Measurements from ENCODE around the gene SEPSECS. TPM values are rescaled to one million over a fixed set of nuclear protein-coding genes. Genes with fewer than 3 reads are reported as not detected.

SEPSECS gene
- total RNA-seq, 1 experiment from 2014 or later = 4.0 TPM

GRCh38 chr4:25110527-25111329, 49.5 kb downstream of the SEPSECS start:
- POLR2A ChIA-PET = no interaction called here
- CTCF ChIA-PET = no interaction called here
- in situ Hi-C loops (cut with HindIII; ENCODE audit: low pct_unique_long_range_greater_than_20kb, low sequenced_read_pairs) = no loop called here
- no peak overlapping the region for H3K27ac ChIP-seq (ENCODE audit: low read length)
- no TSS peak for BruUV-seq (replicated peaks)
- no peak overlapping the region for H3K4me3 ChIP-seq (ENCODE audit: low read depth in 2 of 2, low read length in 2 of 2)
- no peaks in the 10 kb centered on the region for H3K9me3 ChIP-seq (ENCODE audit: control insufficient read depth, insufficient read depth, low read depth, low read length)
- no peaks in the 10 kb centered on the region for H3K36me3 ChIP-seq (ENCODE audit: control insufficient read depth, insufficient read depth, low read length)
- H3K4me1 ChIP-seq (ENCODE audit: control insufficient read depth, insufficient read depth, low read length) = no peaks in the 10 kb centered on the region
- ATAC-seq (no peak), DNase-seq (ENCODE audit: low read depth, low spot score) (no peak)
- intact Hi-C loops (cut with micrococcal nuclease; ENCODE audit: unreplicated experiment) = no loop called here
- no peaks in the 10 kb centered on the region for H3K27me3 ChIP-seq (ENCODE audit: control insufficient read depth, insufficient read depth, low read length)
- TF ChIP-seq CTCF (IDR thresholded peaks at IDR 0.05) = no peak

- no peaks in the 10 kb centered on the region for H3K36me3 ChIP-seq (ENCODE audit: control insufficient read depth, insufficient read depth, low read length)
- ATAC-seq (no peak), DNase-seq (ENCODE audit: low read depth, low spot score) (no peak)
- BruUV-seq (replicated peaks) = no TSS peak
- ChIA-PET CTCF (no interaction called here), POLR2A (no interaction called here)
- no peaks in the 10 kb centered on the region for H3K9me3 ChIP-seq (ENCODE audit: control insufficient read depth, insufficient read depth, low read depth, low read length)
- no peaks in the 10 kb centered on the region for H3K4me1 ChIP-seq (ENCODE audit: control insufficient read depth, insufficient read depth, low read length)
- no peak overlapping the region for H3K4me3 ChIP-seq (ENCODE audit: low read depth in 2 of 2, low read length in 2 of 2)
- intact Hi-C loops (cut with micrococcal nuclease; ENCODE audit: unreplicated experiment) = no loop called here
- TF ChIP-seq CTCF (IDR thresholded peaks at IDR 0.05) (no peak), POLR2AphosphoS5 (IDR thresholded peaks at IDR 0.05; ENCODE audit: low read depth, low read length) (no peak), TCF7L2 (IDR thresholded peaks at IDR 0.05; ENCODE audit: low read depth, low read length) (no peak), SIN3A (IDR thresholded peaks at IDR 0.05; ENCODE audit: borderline replicate concordance, insufficient read depth, low read depth, low read length) (no peak), REST (IDR thresholded peaks at IDR 0.05; ENCODE audit: insufficient read depth in 1 of 2, low read depth in 2 of 2, low read length in 1 of 2) (no peak)
- in situ Hi-C loops (cut with HindIII; ENCODE audit: low pct_unique_long_range_greater_than_20kb, low sequenced_read_pairs) = no loop called here
- no peaks in the 10 kb centered on the region for H3K27me3 ChIP-seq (ENCODE audit: control insufficient read depth, insufficient read depth, low read length)
- H3K27ac ChIP-seq (ENCODE audit: low read length) = no peak overlapping the region
These were observed 50.7 kb downstream of the SEPSECS start for GRCh38 chr4:25109511-25109910.

Data from Panc1 (cell line).